GM12873 (cell line): Measurements from ENCODE around the gene PTGIS.

Experiments
- TF ChIP-seq, protein P1 (sequence below): IDR thresholded peaks from 2 replicates; pipeline ENCODE4 v1.5.1; 2012; ENCODE audit warnings: low read depth, mild to moderate bottlenecking, moderate library complexity, low read length, control low read depth; ENCODE audit not compliant: insufficient read depth; ENCODE audit errors: missing control alignments

PTGIS gene

DNA sequence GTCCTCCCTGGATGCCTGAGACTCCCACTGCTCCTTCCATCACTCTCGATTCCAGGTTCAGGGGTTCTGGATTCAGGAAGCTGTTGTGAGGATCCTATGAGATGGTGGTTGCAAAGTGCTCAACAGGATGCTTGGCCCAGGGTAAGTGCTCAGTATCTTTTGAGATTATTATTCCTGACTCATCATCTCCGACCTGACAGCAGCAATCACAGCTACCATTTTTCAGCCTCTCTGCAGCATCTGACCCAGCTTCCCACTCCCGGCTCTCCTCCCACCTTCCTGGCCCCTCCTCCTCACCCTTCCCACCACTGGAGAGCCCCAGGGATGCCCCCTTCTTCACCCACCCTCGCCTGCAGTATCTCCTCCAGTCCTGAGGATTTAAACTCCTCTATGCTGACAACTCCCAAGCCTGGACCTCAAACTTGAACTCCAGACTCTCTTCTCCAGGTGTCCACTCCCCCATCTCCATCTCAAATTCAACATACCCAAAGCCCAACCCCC lies 48.7 kb downstream of the PTGIS start:
- TF ChIP-seq, protein P1, sequence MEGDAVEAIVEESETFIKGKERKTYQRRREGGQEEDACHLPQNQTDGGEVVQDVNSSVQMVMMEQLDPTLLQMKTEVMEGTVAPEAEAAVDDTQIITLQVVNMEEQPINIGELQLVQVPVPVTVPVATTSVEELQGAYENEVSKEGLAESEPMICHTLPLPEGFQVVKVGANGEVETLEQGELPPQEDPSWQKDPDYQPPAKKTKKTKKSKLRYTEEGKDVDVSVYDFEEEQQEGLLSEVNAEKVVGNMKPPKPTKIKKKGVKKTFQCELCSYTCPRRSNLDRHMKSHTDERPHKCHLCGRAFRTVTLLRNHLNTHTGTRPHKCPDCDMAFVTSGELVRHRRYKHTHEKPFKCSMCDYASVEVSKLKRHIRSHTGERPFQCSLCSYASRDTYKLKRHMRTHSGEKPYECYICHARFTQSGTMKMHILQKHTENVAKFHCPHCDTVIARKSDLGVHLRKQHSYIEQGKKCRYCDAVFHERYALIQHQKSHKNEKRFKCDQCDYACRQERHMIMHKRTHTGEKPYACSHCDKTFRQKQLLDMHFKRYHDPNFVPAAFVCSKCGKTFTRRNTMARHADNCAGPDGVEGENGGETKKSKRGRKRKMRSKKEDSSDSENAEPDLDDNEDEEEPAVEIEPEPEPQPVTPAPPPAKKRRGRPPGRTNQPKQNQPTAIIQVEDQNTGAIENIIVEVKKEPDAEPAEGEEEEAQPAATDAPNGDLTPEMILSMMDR = no peak

DNA sequence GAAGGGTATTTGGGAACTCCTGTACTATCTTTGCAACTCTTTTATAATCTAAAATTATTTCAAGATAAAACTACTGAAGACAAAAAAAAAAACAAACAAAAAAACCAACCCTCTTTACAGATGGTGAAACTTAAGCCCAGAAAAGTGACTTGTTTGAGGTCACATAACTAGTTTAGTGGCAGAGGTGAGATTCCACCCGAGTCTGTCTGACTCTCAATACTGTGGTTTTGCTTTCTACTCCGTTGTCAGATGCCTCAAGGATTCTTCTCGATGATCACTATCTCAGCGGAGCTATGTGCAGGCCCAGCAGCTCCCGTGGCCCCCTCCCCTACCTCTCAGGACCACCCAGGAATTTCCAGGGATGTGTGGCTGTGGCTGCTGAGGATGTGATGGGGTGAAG lies 49.4 kb downstream of the PTGIS start:
- TF ChIP-seq, protein P1 = no peak

DNA sequence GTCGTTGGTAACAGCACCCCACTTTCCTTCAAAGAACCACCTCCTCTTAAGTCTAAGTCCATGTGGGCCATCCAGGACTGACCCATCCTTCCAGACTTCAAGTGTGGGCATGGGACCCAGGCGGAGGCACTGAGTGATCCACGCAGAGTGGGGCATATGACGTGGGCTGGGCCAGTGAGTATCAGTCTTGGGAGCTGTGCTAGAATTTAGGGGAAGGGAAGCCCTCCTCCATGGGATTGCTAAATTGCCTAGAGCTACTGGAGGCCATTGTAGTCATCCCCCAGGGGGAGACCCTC lies 50.2 kb downstream of the PTGIS start:
- TF ChIP-seq, protein P1 = no peak

DNA sequence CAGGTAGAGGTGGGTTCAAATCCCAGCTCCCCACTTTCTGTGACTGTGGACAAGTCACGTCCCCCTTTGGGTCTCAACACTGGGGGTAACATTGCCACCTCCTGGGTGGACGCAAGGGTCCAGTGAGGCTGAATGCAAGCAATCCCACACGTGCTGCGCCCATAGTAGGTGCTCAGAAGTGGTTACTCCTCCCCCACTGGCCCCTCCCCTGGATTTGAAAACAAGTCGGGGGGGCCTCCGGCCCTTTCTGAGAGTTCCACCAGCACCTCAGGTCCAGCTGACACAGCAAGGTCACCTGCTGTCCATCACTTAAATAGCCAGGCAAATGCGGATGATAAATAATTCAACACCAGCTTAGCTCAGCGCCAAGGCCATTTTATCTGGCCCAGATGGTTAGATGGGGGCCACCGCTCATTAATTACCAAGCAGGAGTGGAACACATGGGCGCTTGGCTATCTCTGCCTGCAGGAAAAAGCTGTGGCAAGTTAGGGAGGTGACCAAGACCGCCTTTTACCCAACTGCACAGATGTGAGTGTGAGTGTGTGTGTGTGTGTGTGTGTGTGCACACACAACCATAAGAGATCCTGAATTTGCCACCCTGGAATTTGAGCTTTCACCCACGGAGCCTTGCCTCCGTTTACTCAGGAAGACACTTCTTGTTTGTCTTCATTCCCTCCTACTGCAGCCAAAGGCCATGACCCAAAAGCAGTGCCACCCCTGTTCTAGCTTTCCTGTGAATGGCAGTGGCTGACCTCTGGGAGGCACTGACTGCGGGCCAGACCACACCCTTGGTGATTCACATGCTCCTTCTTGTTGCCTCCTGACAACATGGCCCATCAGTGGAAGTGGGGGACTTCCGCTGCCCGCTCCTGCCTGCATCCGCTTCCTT lies 50.8 kb downstream of the PTGIS start:
- TF ChIP-seq, protein P1 = no peak

- TF ChIP-seq, protein P1 = no peak
Measured at GRCh38 chr20:49515586-49515985, 52.4 kb downstream of the PTGIS start.

DNA sequence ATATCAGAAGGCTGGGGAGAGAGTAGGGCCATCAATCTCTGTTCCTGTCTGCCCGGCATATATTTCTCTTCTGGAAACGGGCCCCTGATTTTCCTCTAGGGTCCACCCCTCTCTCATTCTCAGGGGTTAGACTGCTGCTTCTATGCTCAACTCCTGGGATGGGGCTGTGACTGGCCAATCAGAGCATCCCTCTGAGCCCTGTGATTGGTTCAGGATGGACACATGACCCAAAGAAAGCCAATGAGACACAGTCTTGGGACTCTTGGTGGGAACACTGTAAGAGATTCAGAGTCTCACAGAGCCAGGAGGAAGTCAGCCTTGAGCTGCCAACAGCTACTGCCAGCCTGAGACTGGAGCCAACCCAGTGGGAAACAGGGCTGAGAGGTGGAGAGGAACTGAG lies 54.4 kb downstream of the PTGIS start:
- TF ChIP-seq, protein P1 = no peak

GRCh38 chr20:49513009-49513408 lies 54.9 kb downstream of the PTGIS start:
- TF ChIP-seq, protein P1 = no peak
